Neural crest cell (in vitro differentiated cells): ENCODE data around the gene DNER. TPM values are rescaled to one million over a fixed set of nuclear protein-coding genes. Genes with fewer than 3 reads are reported as not detected.

Source experiments
- DNase-seq: peaks from one replicate; pipeline ENCODE4 v3.0.0; 2021; ENCODE audit warnings: low read depth, mixed read lengths, low spot score
- H3K27ac Mint-ChIP-seq: one replicate; pipeline ENCODE4 v1.8.0; 2021; ENCODE audit warnings: mild to moderate bottlenecking, mixed read lengths; ENCODE audit not compliant: unreplicated experiment
- H3K27me3 Mint-ChIP-seq: 2 replicates; pipeline ENCODE4 v1.8.0; 2021; ENCODE audit warnings: low read depth, mild to moderate bottlenecking, mixed read lengths
- H3K36me3 Mint-ChIP-seq: 2 replicates; pipeline ENCODE4 v1.8.0; 2021; ENCODE audit warnings: low read depth, mild to moderate bottlenecking, mixed read lengths
- H3K4me1 Mint-ChIP-seq: 2 replicates; pipeline ENCODE4 v1.8.0; 2021; ENCODE audit warnings: mixed read lengths
- H3K4me3 Mint-ChIP-seq: one replicate; pipeline ENCODE4 v1.8.0; 2021; ENCODE audit warnings: mild to moderate bottlenecking, mixed read lengths
- H3K9me3 Mint-ChIP-seq: 2 replicates; pipeline ENCODE4 v1.8.0; 2021; ENCODE audit warnings: mixed read lengths
- CTCF ChIP-seq: fragments of 200-600 bp; sonication (generic); conservative IDR thresholded peaks from 2 replicates; pipeline ENCODE4 v1.5.0; 2021; ENCODE audit warnings: antibody characterized with exemption, mild to moderate bottlenecking
- total RNA-seq: library from RNA; stranded (reverse); gene quantifications from 2 replicates; pipeline ENCODE4 v1.2.1, GENCODE V29; 2021

DNER gene
- total RNA-seq, 1 donor from 2014 or later = 4.1 TPM

DNA sequence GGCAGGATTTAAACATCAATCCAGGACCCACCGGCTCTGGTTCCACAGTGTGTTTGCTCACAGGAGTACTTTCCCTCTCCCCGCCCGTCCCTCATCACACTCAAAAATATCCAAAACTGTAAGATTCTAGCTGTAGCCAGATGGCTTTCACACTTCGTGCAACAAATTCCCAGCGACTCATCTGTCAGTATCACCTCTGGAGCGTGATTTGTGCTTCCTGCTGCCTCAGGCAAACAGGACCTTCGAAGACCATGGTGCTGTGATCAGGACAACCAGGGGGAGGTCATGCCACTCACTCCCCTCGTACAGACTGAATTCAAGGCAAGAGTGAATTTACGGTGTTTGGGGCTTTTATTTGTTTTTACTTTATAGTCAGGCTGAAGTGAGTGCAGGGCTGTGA is 288.8 kb downstream of the DNER start:
- Mint-ChIP-seq H3K4me3 (no peak overlapping the region), H3K4me1 (no peaks in the 10 kb centered on the region), H3K36me3 (peaks cover 6% of the 10 kb centered on the region), H3K9me3 (peaks cover 8% of the 10 kb centered on the region), H3K27me3 (peaks cover 3% of the 10 kb centered on the region), H3K27ac (peak overlapping the region; percentile 43)
- no peak for TF ChIP-seq CTCF
- no peak for DNase-seq

DNA sequence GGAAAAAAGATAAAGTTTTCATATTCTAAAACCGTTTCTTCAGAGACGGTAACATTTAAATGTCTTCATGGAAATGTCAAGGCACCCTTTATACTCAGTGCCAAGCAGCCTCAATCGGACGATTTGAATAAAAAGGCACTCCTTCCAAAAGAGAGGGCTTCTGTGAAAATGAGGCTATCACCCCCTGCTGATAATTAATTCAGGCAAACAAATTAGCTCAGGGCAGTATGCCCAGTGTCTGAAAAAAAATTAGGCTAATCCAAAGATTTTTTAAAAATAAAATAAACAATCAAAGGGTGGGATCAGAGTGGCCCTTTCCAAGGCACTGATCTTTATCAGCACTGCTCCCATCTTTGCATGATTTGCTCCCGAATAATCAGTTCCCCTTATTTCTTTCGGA is 292.3 kb downstream of the DNER start:
- Mint-ChIP-seq H3K36me3 (peaks cover 6% of the 10 kb centered on the region), H3K27ac (no peak overlapping the region), H3K27me3 (no peaks in the 10 kb centered on the region), H3K9me3 (peaks cover 8% of the 10 kb centered on the region), H3K4me3 (no peak overlapping the region), H3K4me1 (peaks cover 12% of the 10 kb centered on the region)
- no peak for DNase-seq
- no peak for TF ChIP-seq CTCF

DNA sequence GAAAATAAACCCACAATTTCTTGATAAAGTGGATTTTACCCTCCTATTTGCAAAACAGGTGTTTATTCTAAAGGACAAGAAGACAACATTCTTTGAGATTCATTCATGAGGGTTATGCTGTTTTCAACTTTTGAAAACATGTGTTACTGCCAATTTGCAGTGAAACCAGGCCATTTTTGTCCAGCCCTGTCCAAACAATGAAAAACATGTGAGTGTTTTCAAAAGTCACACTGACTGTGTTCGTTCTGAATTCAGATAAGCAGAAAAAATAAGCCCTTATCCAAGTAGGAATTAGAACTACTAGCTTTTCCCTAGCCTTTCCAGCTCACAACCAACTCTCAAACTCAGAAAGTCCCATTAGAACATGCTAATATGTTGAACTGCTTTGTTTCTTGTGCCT is 295.2 kb downstream of the DNER start:
- Mint-ChIP-seq H3K36me3 (peaks cover 4% of the 10 kb centered on the region), H3K27ac (no peak overlapping the region), H3K27me3 (no peaks in the 10 kb centered on the region), H3K4me1 (peaks cover 12% of the 10 kb centered on the region), H3K4me3 (no peak overlapping the region), H3K9me3 (peaks cover 5% of the 10 kb centered on the region)
- TF ChIP-seq CTCF = no peak
- no peak for DNase-seq

DNA sequence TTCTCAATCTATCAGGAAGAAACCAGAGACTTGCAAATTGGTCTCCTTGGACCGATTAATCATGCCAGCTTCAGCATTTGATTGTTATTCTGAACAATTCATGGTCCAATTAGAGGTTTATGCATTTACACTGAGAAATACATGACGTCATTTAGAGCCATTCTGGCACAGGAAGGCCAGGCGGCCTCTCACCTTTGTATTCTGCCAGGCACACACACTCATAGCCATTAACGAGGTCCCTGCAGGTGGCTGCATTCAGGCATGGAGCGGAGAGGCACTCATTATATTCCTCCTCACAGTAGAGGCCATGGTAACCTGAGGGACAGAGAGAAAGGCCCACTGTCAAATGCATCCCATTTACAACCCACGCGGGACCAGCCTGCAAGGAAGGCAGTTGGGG is 296.4 kb downstream of the DNER start:
- DNase-seq = no peak
- Mint-ChIP-seq H3K27ac (no peak overlapping the region), H3K4me3 (no peak overlapping the region), H3K4me1 (peaks cover 12% of the 10 kb centered on the region), H3K9me3 (peaks cover 5% of the 10 kb centered on the region), H3K27me3 (no peaks in the 10 kb centered on the region), H3K36me3 (peaks cover 4% of the 10 kb centered on the region)
- TF ChIP-seq CTCF = no peak

- Mint-ChIP-seq H3K4me1 (peaks cover 12% of the 10 kb centered on the region), H3K27me3 (no peaks in the 10 kb centered on the region), H3K9me3 (no peaks in the 10 kb centered on the region), H3K27ac (no peak overlapping the region), H3K36me3 (no peaks in the 10 kb centered on the region), H3K4me3 (no peak overlapping the region)
- DNase-seq = no peak
- no peak for TF ChIP-seq CTCF
Observed at GRCh38 chr2:229417176-229417575, 297.2 kb downstream of the DNER start.

GRCh38 chr2:229416116-229416694 is 298.1 kb downstream of the DNER start:
- Mint-ChIP-seq H3K27me3 (no peaks in the 10 kb centered on the region), H3K36me3 (no peaks in the 10 kb centered on the region), H3K27ac (no peak overlapping the region), H3K9me3 (no peaks in the 10 kb centered on the region), H3K4me1 (peaks cover 12% of the 10 kb centered on the region), H3K4me3 (no peak overlapping the region)
- DNase-seq = no peak
- TF ChIP-seq CTCF = no peak
